TTC549 (cell line): ENCODE measurements around the gene TTLL4.

Source experiments
- FAIRE-seq: peaks from 2 replicates; lab custom pipeline; 2012; peaks lifted over from hg19 to GRCh38; lab: Jason Lieb, UNC

TTLL4 gene

DNA sequence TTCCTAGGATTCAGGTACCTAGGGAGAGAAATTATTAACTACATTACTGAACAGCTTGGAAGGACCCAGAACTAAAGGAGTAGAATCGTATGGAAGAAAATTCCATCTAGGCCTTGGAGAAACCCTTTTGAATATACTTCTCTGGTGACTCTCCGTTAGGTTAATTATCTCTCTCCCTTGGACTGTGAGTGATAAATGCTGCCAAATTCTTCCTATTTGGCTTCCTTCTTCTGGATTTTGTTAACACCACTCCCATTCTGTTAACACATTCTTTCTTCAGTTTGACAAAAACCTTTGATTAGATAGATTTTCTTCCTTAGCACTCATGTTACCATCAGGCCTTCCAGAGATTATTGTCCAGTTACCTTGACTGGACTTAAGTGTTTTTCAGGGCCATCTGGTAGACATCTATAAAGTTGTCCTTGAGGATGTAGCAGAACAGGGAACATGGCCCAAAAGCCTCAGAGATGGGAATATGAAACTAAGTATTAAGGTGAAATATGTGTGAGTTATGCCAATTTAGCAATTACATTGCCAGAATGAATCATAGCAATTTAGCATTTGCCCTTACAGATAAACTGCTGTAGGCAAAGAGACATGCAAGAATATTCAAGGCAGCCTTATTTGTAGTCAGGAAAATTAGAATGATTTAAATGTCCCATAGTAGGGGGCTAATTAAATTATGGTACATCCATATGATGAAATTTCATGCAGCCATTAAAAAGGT is 78.1 kb downstream of the TTLL4 start:
- FAIRE-seq: no peak

DNA sequence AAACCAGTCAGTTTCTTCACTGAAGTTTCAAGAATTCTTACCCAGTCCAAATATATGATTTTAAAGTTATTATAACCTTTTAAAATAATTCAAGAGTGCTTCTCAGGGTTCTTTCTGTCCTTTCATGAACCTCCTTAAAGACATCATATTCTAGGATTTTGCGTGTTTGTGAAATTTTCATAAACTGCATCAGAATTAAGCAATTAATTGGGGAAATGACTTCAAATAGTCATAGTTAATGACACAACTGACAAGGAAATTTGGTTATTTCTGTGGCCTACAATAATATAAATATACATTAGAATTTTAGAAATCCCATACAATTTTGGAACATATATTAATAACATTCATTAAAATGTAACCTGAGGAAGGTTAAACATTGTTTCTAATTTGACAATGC is 81.8 kb downstream of the TTLL4 start:
- FAIRE-seq: no peak

DNA sequence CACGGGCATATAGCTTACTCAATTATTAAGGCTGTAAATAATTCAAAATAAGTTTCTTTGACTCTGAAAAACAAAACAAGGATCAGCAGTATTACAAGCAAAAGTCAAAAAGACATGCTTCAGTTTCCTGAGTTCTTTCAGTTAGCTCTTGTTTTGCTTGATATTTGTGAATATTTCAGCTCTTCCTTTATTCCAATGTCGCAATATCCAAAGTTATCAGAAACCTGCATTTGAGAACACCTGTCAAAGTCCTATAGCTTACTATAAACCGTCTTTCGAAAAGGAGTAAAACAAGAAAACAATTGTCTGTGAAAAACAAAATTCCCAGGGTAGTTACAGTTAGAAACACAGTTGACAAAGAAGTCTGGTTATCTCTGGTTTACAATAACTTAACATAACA is 86.1 kb downstream of the TTLL4 start:
- no peak for FAIRE-seq

DNA sequence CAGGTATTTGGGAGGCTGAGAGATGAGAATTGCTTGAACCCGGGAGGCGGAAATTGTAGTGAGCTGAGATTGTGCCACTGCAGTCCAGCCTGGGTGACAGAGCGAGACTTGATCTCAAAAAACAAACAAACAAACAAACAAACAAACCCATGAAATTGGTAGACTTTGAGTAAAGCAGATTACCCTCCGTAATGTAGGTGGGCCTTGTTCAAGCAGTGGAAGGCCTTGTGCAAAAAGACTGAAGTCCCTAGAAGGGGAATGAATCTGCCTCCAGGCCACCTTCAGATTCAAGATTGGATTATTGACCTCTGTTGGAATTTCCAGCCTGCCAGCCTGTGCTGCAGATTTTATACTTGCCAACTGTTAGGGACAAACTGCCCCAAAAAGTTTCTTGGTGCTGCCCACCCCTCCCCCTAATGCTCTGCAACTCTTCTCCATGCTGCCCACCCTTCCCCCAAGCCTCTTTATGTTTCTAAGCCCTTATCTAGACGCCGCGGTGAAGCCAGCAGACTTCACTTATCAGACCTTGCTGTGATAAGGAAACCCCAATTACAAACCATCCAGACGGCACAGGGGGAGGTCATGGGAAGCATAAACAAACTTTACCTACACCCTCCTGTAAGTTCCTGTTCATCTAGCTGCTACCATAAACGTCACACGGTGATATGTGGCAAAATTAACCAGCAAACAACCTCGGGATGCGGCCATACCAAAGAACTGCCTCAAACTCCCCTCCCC is 88.3 kb downstream of the TTLL4 start:
- FAIRE-seq: no peak

DNA sequence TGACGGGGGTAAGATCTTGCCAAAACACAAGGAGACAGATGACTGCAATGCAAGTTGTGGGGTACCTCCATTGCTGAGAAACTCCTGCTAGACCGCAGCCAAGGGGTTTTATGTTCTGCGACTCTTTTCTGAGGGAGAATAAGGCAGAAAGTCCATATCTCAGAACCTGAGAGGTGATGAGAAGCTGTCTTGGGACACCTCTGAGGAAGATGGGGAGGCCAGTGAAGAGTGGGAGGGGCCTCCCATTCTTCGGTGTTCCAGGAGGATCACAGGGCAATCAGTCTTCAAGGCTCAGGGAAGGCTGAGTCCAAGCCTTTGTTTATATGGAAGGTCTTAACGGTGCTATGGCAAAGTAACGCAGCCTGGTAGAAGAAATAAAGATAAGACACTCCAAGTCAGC is 89.4 kb downstream of the TTLL4 start:
- FAIRE-seq: no peak

- FAIRE-seq: no peak
Observed at GRCh38 chr2:218802386-218802994, 91.9 kb downstream of the TTLL4 start.

- FAIRE-seq: no peak
Observed at GRCh38 chr2:218804817-218805216, 94.2 kb downstream of the TTLL4 start.
